SK-N-SH treated with all-trans-retinoic acid at 6 μM for 48 hours (cell line): ENCODE data around the gene PAAF1.

Experiments used
- ESRRG ChIP-seq: fragments of 250-450 bp; sonication (Bioruptor Pico); IDR thresholded peaks from 2 replicates; pipeline ENCODE4 v1.6.1; 2021; ENCODE audit warnings: mild to moderate bottlenecking
- TCF4 ChIP-seq: fragments of 250-450 bp; sonication (Bioruptor Pico); IDR thresholded peaks from 2 replicates; pipeline ENCODE4 v1.8.0; 2021; ENCODE audit warnings: mild to moderate bottlenecking, moderate library complexity, borderline replicate concordance
- ZNF8 ChIP-seq: fragments of 450-650 bp; formaldehyde crosslinking; IDR thresholded peaks from 2 replicates; pipeline ENCODE4 v1.5.0; 2020; ENCODE audit warnings: mild to moderate bottlenecking, moderate library complexity
- TF ChIP-seq, protein P1 (sequence below): fragments of 250-450 bp; sonication (Bioruptor Pico); IDR thresholded peaks from 2 replicates; pipeline ENCODE4 v1.8.0; 2020; ENCODE audit warnings: mild to moderate bottlenecking, moderate library complexity, borderline replicate concordance

DNA sequence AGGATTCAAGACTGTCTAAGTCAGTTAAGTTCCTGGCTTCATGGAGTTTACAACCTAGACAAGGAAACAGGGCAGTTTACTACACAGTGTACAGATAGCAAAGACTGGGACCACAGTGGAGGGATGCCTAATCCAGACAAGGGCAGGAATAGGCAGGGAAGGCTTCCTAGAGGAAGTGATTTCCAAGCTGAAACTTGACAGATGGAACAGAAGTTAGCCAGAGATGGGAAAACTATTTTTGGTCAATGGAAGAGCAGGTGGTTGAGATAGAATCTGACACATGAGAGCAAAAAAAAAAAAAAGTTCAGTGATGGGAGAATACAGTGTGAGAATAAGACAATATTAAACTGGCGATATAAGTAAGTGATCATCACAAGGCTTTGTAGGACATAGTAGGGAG is 1.4 kb upstream of the PAAF1 start:
- TF ChIP-seq, protein P1, sequence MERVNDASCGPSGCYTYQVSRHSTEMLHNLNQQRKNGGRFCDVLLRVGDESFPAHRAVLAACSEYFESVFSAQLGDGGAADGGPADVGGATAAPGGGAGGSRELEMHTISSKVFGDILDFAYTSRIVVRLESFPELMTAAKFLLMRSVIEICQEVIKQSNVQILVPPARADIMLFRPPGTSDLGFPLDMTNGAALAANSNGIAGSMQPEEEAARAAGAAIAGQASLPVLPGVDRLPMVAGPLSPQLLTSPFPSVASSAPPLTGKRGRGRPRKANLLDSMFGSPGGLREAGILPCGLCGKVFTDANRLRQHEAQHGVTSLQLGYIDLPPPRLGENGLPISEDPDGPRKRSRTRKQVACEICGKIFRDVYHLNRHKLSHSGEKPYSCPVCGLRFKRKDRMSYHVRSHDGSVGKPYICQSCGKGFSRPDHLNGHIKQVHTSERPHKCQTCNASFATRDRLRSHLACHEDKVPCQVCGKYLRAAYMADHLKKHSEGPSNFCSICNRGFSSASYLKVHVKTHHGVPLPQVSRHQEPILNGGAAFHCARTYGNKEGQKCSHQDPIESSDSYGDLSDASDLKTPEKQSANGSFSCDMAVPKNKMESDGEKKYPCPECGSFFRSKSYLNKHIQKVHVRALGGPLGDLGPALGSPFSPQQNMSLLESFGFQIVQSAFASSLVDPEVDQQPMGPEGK (CRISPR knock-in tag): no peak
- TF ChIP-seq ZNF8 (CRISPR knock-in tag) (no peak), ESRRG (CRISPR knock-in tag) (no peak), TCF4 (CRISPR knock-in tag) (no peak)
